Measurements from ENCODE around the gene MINDY4. TPM values are rescaled to one million over a fixed set of nuclear protein-coding genes. Genes with fewer than 3 reads are reported as not detected.

The MINDY4 gene
- total RNA-seq, 1 experiment from 2014 or later = 3.0 TPM

DNA sequence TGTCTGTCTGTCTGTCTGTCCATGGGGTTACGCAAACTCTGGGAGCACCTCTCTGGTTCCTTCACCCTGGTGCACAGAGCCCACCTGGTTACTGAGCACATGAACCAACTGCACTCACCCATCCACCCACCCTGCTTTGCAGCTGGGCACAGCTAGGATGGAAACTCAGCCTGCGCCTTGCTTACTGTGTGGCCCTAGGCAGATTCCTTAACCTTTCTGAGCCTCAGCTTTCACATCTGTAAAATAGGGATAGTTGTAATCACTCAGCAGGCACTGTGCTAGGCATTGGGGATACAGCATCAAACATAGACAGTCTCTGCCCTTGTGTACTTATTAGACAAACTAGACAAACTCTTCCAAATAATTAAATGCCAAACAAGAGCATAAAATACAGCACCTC lies 41.1 kb upstream of the MINDY4 start:
- Histone ChIP-seq H3K9ac (ENCODE audit: low read length) (no peak overlapping the region), H3K27me3 (ENCODE audit: low read length) (peaks cover 38% of the 10 kb centered on the region), H3K36me3 (ENCODE audit: low read depth, low read length) (no peaks in the 10 kb centered on the region), H3K4me3 (ENCODE audit: low read length) (no peak overlapping the region), H3K79me2 (ENCODE audit: low read length) (no peaks in the 10 kb centered on the region), H3K9me2 (replicated peaks; ENCODE audit: low read length) (no peaks in the 10 kb centered on the region), H3F3A (ENCODE audit: low read length, unreplicated experiment) (no peaks in the 10 kb centered on the region), H4K20me1 (ENCODE audit: low read length) (no peaks in the 10 kb centered on the region), H3K4me2 (ENCODE audit: low read length) (no peak overlapping the region), H3K9me3 (ENCODE audit: low read length) (no peaks in the 10 kb centered on the region), H2AFZ (ENCODE audit: low read length) (no peak overlapping the region), H3K4me1 (ENCODE audit: insufficient read depth, low read length) (0 out of 2 replicates have a peak, but pooled peaks cover 8% of the 10 kb centered on the region), H3K27ac (ENCODE audit: low read length) (no peak overlapping the region)
- POLR2A ChIA-PET (ENCODE audit: unreplicated experiment) = no interaction called here
- DNase-seq = no peak
- TF ChIP-seq EZH2phosphoT487 (IDR thresholded peaks at IDR 0.05; ENCODE audit: borderline replicate concordance, low read length) (no peak), EZH2 (IDR thresholded peaks at IDR 0.05; ENCODE audit: low read length, unreplicated experiment) (no peak)
- TF ChIP-seq, protein P1, sequence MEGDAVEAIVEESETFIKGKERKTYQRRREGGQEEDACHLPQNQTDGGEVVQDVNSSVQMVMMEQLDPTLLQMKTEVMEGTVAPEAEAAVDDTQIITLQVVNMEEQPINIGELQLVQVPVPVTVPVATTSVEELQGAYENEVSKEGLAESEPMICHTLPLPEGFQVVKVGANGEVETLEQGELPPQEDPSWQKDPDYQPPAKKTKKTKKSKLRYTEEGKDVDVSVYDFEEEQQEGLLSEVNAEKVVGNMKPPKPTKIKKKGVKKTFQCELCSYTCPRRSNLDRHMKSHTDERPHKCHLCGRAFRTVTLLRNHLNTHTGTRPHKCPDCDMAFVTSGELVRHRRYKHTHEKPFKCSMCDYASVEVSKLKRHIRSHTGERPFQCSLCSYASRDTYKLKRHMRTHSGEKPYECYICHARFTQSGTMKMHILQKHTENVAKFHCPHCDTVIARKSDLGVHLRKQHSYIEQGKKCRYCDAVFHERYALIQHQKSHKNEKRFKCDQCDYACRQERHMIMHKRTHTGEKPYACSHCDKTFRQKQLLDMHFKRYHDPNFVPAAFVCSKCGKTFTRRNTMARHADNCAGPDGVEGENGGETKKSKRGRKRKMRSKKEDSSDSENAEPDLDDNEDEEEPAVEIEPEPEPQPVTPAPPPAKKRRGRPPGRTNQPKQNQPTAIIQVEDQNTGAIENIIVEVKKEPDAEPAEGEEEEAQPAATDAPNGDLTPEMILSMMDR (conservative IDR thresholded peaks at IDR 0.05; ENCODE audit: low read depth, low read length) = no peak
- BruUV-seq (replicated peaks) = no TSS peak
- CTCF ChIA-PET = no interaction called here
- intact Hi-C loops (cut with micrococcal nuclease) = no loop called here
- ATAC-seq = no peak

DNA sequence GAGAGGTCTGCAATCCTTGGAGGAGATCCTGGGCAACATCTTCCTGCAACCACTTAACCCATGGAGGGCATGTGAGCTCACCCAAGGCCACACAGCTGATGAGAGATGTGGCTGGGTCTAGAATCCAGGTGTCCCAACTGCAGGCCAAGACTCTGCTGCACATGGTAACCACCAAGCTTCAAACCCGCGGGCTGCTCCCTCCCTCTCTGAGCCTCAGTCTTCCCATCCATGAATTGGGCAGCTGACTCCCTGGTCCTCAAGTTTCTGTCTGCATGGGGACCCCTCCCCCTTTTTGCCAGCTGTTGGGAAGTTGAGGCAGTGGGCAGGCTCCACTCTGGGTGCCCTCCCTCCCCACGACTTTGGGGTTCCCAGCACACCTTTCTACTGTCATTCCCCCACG lies 40.2 kb upstream of the MINDY4 start:
- TF ChIP-seq EZH2phosphoT487 (IDR thresholded peaks at IDR 0.05; ENCODE audit: borderline replicate concordance, low read length) = no peak
- TF ChIP-seq EZH2 (IDR thresholded peaks at IDR 0.05; ENCODE audit: low read length, unreplicated experiment) = no peak
- TF ChIP-seq, protein P1 (conservative IDR thresholded peaks at IDR 0.05; ENCODE audit: low read depth, low read length) = no peak
- DNase-seq (no peak), ATAC-seq (no peak)
- H3K9me2 ChIP-seq (replicated peaks; ENCODE audit: low read length) = no peaks in the 10 kb centered on the region
- H3K36me3 ChIP-seq (ENCODE audit: low read depth, low read length) = no peaks in the 10 kb centered on the region
- no TSS peak for BruUV-seq (replicated peaks)
- ChIA-PET POLR2A (ENCODE audit: unreplicated experiment) (no interaction called here), CTCF (no interaction called here)
- no peak overlapping the region for H3K27ac ChIP-seq (ENCODE audit: low read length)
- H3K9ac ChIP-seq (ENCODE audit: low read length) = no peak overlapping the region
- H3K79me2 ChIP-seq (ENCODE audit: low read length) = no peaks in the 10 kb centered on the region
- H3K27me3 ChIP-seq (ENCODE audit: low read length) = peaks cover 38% of the 10 kb centered on the region
- H2AFZ ChIP-seq (ENCODE audit: low read length) = no peak overlapping the region
- H3K4me2 ChIP-seq (ENCODE audit: low read length) = no peak overlapping the region
- H3F3A ChIP-seq (ENCODE audit: low read length, unreplicated experiment) = no peaks in the 10 kb centered on the region
- no peaks in the 10 kb centered on the region for H4K20me1 ChIP-seq (ENCODE audit: low read length)
- 0 out of 2 replicates have a peak, but pooled peaks cover 8% of the 10 kb centered on the region for H3K4me1 ChIP-seq (ENCODE audit: insufficient read depth, low read length)
- no peaks in the 10 kb centered on the region for H3K9me3 ChIP-seq (ENCODE audit: low read length)
- H3K4me3 ChIP-seq (ENCODE audit: low read length) = no peak overlapping the region
- intact Hi-C loops (cut with micrococcal nuclease) = no loop called here

DNA sequence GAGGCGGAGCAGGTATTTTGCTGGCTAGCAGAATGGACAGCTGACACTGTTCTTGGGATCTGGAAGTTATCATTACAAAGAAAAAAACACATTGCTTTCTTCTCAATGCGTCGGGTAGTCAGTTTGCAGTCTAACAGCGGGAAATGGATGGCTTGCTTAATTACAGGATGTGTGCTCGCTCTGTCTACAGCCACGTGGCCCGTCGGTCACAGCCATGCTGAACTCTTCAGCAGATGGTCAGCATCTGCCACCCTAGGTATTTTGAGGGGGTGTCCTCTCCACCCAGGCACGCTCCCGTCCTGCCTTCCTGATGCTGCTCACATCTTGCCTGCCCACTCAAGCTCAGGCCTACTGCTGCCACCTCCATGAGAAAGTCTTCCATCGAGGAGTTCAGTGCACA lies 39.6 kb upstream of the MINDY4 start:
- TF ChIP-seq EZH2phosphoT487 (IDR thresholded peaks at IDR 0.05; ENCODE audit: borderline replicate concordance, low read length) = no peak
- no peak for TF ChIP-seq EZH2 (IDR thresholded peaks at IDR 0.05; ENCODE audit: low read length, unreplicated experiment)
- TF ChIP-seq, protein P1 (conservative IDR thresholded peaks at IDR 0.05; ENCODE audit: low read depth, low read length) = no peak
- intact Hi-C loops (cut with micrococcal nuclease) = no loop called here
- no peak overlapping the region for H2AFZ ChIP-seq (ENCODE audit: low read length)
- no peaks in the 10 kb centered on the region for H3K79me2 ChIP-seq (ENCODE audit: low read length)
- no peaks in the 10 kb centered on the region for H3K36me3 ChIP-seq (ENCODE audit: low read depth, low read length)
- H3K4me1 ChIP-seq (ENCODE audit: insufficient read depth, low read length) = 0 out of 2 replicates have a peak, but pooled peaks cover 8% of the 10 kb centered on the region
- no peaks in the 10 kb centered on the region for H3F3A ChIP-seq (ENCODE audit: low read length, unreplicated experiment)
- ChIA-PET POLR2A (ENCODE audit: unreplicated experiment) (no interaction called here), CTCF (no interaction called here)
- ATAC-seq (no peak), DNase-seq (no peak)
- no peaks in the 10 kb centered on the region for H3K9me3 ChIP-seq (ENCODE audit: low read length)
- H3K9ac ChIP-seq (ENCODE audit: low read length) = no peak overlapping the region
- no peak overlapping the region for H3K4me2 ChIP-seq (ENCODE audit: low read length)
- no peak overlapping the region for H3K27ac ChIP-seq (ENCODE audit: low read length)
- peaks cover 40% of the 10 kb centered on the region for H3K27me3 ChIP-seq (ENCODE audit: low read length)
- no peak overlapping the region for H3K4me3 ChIP-seq (ENCODE audit: low read length)
- no peaks in the 10 kb centered on the region for H3K9me2 ChIP-seq (replicated peaks; ENCODE audit: low read length)
- no TSS peak for BruUV-seq (replicated peaks)
- no peaks in the 10 kb centered on the region for H4K20me1 ChIP-seq (ENCODE audit: low read length)

Data from PC-3 (cell line).